NCI-H146 treated with DMSO at 0.1 percent for 48 hours (cell line): ENCODE data around the gene PSEN2.

Experiments
- DNase-seq: peaks from one replicate; lab custom pipeline; 2025; ENCODE audit not compliant: unreplicated experiment; lab: John Stamatoyannopoulos, UW

The PSEN2 gene

GRCh38 chr1:226884966-226885820, 14.8 kb downstream of the PSEN2 start:
- no peak for DNase-seq

- no peak for DNase-seq
Measured at GRCh38 chr1:226886122-226886901, 15.9 kb downstream of the PSEN2 start.

- no peak for DNase-seq
Measured at GRCh38 chr1:226887006-226887405, 16.6 kb downstream of the PSEN2 start.

GRCh38 chr1:226888021-226888420, 17.6 kb downstream of the PSEN2 start:
- DNase-seq, result no peak

GRCh38 chr1:226888816-226889215, 18.4 kb downstream of the PSEN2 start:
- DNase-seq, result no peak

GRCh38 chr1:226889616-226890330, 19.4 kb downstream of the PSEN2 start:
- no peak for DNase-seq

- no peak for DNase-seq
Measured at GRCh38 chr1:226890331-226891108, 20.1 kb downstream of the PSEN2 start.

GRCh38 chr1:226891346-226891745, 20.9 kb downstream of the PSEN2 start:
- no peak for DNase-seq

GRCh38 chr1:226891846-226892523, 21.6 kb downstream of the PSEN2 start:
- no peak for DNase-seq

- DNase-seq, result no peak
Measured at GRCh38 chr1:226892524-226892875, 22.1 kb downstream of the PSEN2 start.

- no peak for DNase-seq
Measured at GRCh38 chr1:226893936-226894335, 23.5 kb downstream of the PSEN2 start.

GRCh38 chr1:226894826-226895225, 24.4 kb downstream of the PSEN2 start:
- no peak for DNase-seq

- DNase-seq, result no peak
Measured at GRCh38 chr1:226895644-226896043, 25.2 kb downstream of the PSEN2 start.

- no peak for DNase-seq
Measured at GRCh38 chr1:226898246-226898645, 27.8 kb downstream of the PSEN2 start.

- DNase-seq, result no peak
Measured at GRCh38 chr1:226901421-226901820, 31.0 kb downstream of the PSEN2 start.

GRCh38 chr1:226902601-226903000, 32.2 kb downstream of the PSEN2 start:
- no peak for DNase-seq

- no peak for DNase-seq
Measured at GRCh38 chr1:226903819-226904716, 33.7 kb downstream of the PSEN2 start.

GRCh38 chr1:226904772-226905171, 34.4 kb downstream of the PSEN2 start:
- DNase-seq, result no peak

- DNase-seq, result no peak
Measured at GRCh38 chr1:226908419-226908818, 38.0 kb downstream of the PSEN2 start.
